Adrenal gland (tissue), 5 donors: ENCODE measurements around the gene MED12L.

Experiments used
- POLR2A ChIP-seq, 2 donors: fragments of 450-650 bp; IDR thresholded peaks; one replicate each; pipeline ENCODE4 v1.6.1; 2017; ENCODE audit warnings: antibody characterized with exemption in 2 of 2, mild to moderate bottlenecking in 2 of 2, moderate library complexity in 1 of 2
- TF ChIP-seq, protein P1 (sequence below), 6 experiments: fragments of 450-650 bp in 4 of 6; fragments of 200-600 bp in 2 of 6; sonication (generic) in 1 of 6; IDR thresholded peaks; 1 replicate in 5 of 6; 2 replicates in 1 of 6; pipeline versions ENCODE4 v1.5.1 to v1.8.0; 2016 to 2021; ENCODE audit warnings: antibody characterized with exemption in 6 of 6, mild to moderate bottlenecking in 2 of 6, moderate library complexity in 1 of 6
- donor health status: DM: no; HTN: no; CAD: no.

DNA sequence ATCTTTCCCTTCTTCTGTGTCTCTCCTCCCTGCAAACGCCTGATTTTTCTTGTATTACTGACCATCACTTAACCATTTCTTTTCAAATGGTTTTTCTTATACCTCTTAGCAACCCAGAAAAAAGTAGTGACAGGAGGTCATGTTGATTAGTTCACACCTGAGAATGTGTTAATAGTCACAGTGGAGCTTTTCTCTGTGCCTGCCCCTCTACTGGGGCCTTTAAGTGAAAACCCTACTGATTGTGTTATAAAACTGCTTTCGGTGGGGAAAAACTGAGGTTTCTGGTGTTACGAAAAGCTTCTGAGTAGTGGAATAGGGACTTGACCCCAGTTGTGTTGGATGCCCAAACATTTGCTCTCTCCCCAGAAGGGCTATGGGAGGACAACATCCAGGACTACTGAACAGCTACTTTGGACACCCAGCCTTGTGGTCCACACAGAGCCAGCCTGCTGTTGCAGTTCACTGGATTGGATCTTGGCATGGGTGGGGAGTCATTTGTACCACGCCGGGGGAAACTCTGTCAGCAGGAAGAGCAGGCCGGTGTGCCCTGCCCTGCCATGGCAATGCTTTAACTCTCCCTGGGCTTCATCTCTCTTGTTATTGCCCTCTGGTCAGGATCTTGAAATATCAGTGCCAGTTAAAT lies 220.8 kb downstream of the MED12L start:
- TF ChIP-seq, protein P1, sequence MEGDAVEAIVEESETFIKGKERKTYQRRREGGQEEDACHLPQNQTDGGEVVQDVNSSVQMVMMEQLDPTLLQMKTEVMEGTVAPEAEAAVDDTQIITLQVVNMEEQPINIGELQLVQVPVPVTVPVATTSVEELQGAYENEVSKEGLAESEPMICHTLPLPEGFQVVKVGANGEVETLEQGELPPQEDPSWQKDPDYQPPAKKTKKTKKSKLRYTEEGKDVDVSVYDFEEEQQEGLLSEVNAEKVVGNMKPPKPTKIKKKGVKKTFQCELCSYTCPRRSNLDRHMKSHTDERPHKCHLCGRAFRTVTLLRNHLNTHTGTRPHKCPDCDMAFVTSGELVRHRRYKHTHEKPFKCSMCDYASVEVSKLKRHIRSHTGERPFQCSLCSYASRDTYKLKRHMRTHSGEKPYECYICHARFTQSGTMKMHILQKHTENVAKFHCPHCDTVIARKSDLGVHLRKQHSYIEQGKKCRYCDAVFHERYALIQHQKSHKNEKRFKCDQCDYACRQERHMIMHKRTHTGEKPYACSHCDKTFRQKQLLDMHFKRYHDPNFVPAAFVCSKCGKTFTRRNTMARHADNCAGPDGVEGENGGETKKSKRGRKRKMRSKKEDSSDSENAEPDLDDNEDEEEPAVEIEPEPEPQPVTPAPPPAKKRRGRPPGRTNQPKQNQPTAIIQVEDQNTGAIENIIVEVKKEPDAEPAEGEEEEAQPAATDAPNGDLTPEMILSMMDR (IDR thresholded peaks at IDR 0.05), result no peak
- no peak for TF ChIP-seq POLR2A (IDR thresholded peaks at IDR 0.05)
